ENCODE measurements around the gene ZNF117.
"Not testable (repeated sequence)": the region's sequence is repeated elsewhere in the genome, so short reads cannot be mapped to it uniquely, and the experiment has no call there.

Gene ZNF117

GRCh38 chr7:64990936-64991335 lies at the start of gene ZNF117:
TSS of gene ZNF117 (minus strand) at chr7:64991036.
- DNase-seq (ENCODE audit: low read depth): no peak

- not testable (repeated sequence) for DNase-seq (ENCODE audit: low read depth)
Measured at GRCh38 chr7:65038767-65039166, 47.9 kb upstream of the ZNF117 start.

DNA sequence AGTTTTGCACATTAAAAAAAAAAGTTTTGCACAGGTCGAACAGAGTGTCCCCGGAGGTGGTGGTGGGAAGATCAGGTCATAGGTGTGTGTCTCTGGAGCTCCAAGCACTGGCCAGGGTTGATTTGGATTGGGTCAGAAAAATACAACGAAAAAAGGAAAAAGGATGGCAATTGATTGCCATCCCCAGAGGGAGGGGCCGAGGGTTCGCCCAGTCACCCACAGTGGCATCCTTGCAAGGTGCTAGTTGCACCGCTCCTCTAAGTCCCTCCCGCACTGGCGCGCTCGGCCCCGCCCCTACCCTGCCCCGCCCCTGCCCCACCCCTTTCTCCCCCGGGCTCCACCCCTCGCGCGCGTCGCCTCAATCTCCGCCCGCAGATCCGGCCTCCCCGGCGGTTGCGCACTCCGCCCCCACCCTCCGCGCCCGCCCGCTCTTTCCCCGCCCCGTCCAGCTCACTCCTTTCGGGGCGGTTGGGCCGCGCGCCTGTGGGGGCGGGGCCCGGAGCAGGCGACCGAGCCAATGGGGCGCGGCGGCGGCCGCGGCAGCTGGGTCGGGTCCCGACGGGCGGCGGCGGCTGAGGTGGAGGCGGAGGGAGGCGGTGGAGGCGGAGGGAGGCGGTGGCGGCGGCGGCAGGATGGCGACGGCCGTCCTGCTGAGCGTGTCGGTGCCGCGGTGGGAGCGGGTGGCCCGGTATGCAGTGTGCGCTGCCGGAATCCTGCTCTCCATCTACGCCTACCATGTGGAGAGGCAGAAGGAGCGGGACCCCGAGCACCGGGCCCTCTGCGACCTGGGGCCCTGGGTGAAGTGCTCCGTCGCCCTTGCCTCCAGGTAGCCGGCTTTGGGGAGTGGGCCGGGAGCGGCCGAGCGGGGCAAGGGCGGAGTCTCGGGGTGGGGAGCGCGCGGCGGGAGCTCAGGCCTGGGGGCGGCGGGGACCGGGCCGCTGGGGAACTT lies 47.2 kb upstream of the ZNF117 start:
- peak; percentile 36 for DNase-seq (ENCODE audit: low read depth)

GRCh38 chr7:65036526-65036925 lies 45.7 kb upstream of the ZNF117 start:
- not testable (repeated sequence) for DNase-seq (ENCODE audit: low read depth)

DNA sequence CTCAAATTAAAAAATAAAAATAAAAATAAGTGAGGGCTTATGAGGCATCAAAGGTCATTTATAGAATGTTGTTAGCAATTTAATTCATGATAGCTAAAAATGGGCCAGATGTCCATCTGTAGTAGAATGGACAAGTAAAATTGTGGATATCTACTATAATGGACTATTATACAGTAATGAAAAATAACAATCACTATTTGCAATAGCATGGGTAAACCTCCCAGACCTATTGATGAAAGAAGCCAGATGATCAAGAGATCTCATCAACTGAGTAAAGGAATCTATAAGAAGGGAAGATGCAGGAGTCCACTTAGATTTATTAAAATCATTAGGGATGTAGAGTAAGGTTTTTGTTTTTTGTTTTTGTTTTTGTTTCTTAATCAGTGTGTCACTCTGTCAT lies 44.6 kb upstream of the ZNF117 start:
- DNase-seq (ENCODE audit: low read depth): not testable (repeated sequence)

DNA sequence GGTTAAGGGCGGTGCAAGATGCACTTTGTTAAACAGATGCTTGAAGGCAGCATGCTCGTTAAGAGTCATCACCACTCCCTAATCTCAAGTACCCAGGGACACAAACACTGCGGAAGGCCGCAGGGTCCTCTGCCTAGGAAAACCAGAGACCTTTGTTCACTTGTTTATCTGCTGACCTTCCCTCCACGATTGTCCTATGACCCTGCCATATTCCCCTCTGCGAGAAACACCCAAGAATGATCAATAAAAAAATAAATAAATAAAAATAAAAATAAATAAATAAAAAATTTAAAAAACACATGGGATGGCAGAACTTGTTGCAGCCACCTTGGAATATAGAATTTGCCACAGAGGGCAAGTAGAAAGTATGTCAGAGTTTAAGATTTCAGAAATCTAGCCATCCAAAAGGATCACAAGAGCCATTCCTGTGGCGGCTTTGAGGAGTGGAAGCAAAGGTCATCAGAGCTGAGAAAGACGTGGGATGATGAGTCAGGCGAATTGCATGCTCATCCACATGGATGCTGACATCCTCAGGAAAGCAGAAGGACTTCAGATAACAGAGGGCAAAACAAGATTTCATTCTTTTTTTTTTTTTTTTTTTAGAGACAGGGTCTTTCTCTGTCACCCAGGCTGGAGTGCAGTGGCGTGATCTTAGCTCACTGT lies 43.4 kb upstream of the ZNF117 start:
- DNase-seq (ENCODE audit: low read depth): not testable (repeated sequence)

- not testable (repeated sequence) for DNase-seq (ENCODE audit: low read depth)
Measured at GRCh38 chr7:65033391-65033790, 42.6 kb upstream of the ZNF117 start.

GRCh38 chr7:65025023-65025422 lies 34.2 kb upstream of the ZNF117 start:
- not testable (repeated sequence) for DNase-seq (ENCODE audit: low read depth)

- not testable (repeated sequence) for DNase-seq (ENCODE audit: low read depth)
Measured at GRCh38 chr7:65020978-65021377, 30.1 kb upstream of the ZNF117 start.

DNA sequence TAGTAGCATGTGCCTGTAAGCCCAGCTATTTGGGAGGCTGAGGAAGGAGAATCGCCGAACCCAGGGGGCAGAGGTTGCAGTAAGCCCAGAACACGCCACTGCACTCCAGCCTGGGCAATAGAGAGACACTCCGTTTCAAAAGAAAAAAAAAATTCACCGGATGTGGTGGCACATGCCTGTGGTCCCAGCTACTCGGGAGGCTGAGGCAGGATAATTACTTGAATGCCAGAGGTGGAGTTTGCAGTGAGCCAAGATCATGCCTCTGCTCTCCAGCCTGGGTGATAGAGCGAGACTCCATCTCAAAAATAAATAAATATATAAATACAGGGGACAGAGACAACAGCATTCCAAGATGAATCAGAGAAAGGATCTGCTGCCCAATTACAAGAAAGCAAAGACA lies 19.0 kb upstream of the ZNF117 start:
- not testable (repeated sequence) for DNase-seq (ENCODE audit: low read depth)

GRCh38 chr7:65009394-65009793 lies 18.6 kb upstream of the ZNF117 start:
- not testable (repeated sequence) for DNase-seq (ENCODE audit: low read depth)

DNA sequence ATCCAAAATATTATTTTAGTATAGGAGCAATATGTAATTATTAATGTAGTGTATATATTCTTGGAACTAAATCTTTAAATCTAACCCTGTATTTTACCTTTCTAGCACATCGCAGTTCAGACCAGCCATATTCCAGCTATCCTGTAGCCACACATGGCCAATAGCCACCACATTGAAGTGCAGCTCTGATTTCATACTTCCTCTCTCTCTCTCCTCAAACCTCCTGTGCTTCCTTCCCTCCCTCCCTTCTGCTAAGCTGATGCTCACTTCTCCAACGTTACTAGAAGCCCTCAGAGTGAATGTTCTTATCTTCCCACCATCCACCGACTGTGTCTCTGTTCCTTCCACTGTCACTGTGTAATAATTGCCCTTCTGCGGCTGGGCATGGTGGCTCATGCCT lies 16.2 kb upstream of the ZNF117 start:
- not testable (repeated sequence) for DNase-seq (ENCODE audit: low read depth)

GRCh38 chr7:65006094-65006992 lies 15.5 kb upstream of the ZNF117 start, which contains the start of gene ERV3-1:
TSS of gene ERV3-1 (minus strand) at chr7:65006687. CDS start at chr7:64993026, 13,661 bp downstream.
- peak; percentile 87 for DNase-seq (ENCODE audit: low read depth)

DNA sequence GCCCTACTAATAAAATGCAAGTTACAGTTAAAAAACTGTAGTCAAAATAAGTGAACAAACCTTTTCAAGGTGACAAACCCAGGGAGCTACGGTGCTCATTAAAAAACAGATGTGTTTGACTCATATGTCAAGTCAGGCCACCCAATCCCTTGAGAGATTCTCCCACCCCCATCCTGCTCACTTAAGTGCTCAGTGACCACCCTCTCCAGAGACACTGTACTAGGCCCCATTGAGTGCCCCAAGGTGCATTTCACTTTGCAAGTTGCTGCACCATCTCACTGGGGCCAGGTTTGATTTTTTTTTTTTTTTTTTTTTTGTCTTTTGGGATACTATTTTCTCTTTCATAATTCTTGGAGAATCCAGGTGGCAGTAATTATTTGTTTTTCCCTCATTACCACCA lies 13.7 kb upstream of the ZNF117 start:
- DNase-seq (ENCODE audit: low read depth): no peak

- no peak for DNase-seq (ENCODE audit: low read depth)
Measured at GRCh38 chr7:65002972-65003585, 12.2 kb upstream of the ZNF117 start.

DNA sequence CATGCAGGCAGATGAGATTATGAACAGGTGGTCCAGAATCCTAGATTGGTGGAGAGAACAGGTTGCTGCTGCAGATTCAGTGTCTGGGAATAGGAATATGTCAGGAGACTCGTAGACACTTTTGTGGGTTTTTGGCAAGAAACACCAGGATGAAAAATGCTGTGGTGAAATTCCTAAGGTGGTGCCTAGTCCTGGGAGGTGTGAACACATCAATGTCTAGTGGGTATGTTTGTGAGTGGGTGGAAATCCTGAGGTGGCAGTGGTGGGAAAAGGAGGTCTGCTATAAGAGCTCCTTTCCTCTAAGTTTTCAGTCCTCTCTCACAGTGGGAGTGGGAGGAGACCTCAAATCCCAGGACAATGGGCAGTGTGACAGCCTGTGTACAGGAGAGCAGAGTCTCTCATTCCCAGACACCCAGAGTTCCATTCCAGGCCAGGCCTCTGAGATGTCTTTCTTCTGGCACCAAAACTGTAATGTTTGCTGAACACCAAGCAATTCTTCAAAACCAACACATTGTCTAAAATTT lies 10.5 kb upstream of the ZNF117 start:
- no peak for DNase-seq (ENCODE audit: low read depth)

- no peak for DNase-seq (ENCODE audit: low read depth)
Measured at GRCh38 chr7:64999165-65000004, 8.5 kb upstream of the ZNF117 start.

DNA sequence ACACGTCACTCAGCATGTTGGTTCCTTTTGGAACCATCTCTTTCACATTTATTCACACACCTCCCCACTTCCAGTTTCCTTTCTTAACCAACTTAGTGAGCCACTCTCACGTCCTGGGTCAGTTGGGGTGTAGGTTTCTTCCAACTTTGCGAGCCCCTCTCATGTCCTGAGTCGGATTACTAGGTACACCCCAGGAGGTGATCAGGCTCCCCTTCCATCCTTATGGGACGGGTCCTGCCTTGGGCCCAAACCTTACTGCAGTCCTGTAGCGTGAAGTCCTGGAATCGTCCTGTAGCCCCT lies 8.0 kb upstream of the ZNF117 start:
- DNase-seq (ENCODE audit: low read depth): no peak

DNA sequence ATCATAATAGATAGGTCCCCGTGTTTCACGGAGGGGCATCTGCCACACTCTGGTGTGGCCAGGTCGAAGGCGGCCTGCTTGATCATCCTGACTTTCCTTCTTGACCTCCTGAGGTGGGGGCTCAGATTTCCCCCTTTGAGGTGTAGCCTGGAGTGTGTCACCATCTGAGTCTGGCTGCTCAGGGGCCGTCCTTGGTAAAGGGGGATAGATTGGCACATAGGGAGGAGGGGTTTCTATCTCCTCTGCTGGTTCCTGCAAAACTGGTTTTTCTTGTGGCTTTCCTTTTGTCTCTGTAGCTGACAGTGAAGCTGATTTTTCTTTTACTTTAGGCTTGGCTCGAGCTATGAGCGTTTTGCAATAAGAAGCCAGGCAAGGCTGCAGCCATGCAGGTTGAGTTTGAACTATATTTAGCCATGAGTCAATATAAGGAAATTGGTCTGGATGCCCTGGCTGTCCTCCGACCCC lies 7.1 kb upstream of the ZNF117 start:
- DNase-seq (ENCODE audit: low read depth): no peak

DNA sequence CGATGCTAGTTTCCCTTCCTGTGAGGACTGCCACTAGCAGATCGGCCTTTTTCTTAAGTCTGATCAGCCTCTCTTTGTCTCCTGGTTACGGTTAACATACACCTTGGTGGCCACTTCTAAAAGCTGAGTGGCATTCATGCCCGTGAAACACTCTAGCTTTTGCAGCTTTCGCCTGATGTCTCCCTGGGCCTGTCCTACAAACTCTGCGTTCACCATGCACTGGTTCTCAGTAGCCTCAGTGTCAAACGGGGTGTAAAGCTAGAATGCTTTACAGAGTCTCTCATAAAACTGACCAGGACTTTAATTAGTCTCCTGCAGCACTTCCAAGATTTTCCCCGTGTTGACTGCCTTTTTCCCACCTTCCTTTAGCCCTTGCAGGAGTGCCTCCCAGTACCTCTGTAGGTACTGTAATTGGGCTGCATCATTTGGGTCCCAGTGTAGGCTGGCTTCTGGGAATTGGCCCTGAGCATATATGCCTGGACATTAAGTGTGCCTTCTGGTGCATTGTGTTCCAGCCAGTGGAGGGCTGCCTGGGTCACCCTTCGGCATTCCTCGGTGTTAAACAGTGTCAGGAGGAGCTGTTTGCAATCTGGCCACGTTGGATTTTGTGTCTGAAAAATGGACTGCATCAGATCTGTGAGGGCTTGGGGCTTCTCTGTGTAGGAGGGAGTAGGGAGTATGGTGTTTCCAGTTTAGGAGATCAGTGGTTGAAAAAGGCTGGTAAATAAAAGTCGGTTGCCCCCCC lies 6.5 kb upstream of the ZNF117 start:
- DNase-seq (ENCODE audit: low read depth): no peak
